ENCODE results near the gene LRMDA. TPM values are rescaled to one million over a fixed set of nuclear protein-coding genes. Genes with fewer than 3 reads are reported as not detected.
A peak's percentile ranks its signal among the peaks of the same experiment; 100 is the strongest.

The LRMDA gene
- total RNA-seq, 1 experiment from 2014 or later = not detected

- Histone ChIP-seq H3K36me3 (ENCODE audit: insufficient read depth, low read length, poor library complexity, severe bottlenecking) (no peaks in the 10 kb centered on the region), H3K9me3 (ENCODE audit: low read depth, low read length, poor library complexity, severe bottlenecking) (no peaks in the 10 kb centered on the region), H3K27ac (ENCODE audit: low read depth, low read length, poor library complexity, severe bottlenecking) (no peak overlapping the region), H3K27me3 (replicated peaks; ENCODE audit: insufficient read depth, low read depth, low read length, poor library complexity) (peaks cover 22% of the 10 kb centered on the region), H3K4me1 (ENCODE audit: insufficient read depth, low read length, poor library complexity, severe bottlenecking) (peaks cover 18% of the 10 kb centered on the region), H3K4me3 (ENCODE audit: low read depth, low read length, poor library complexity, severe bottlenecking) (no peak overlapping the region)
- TF ChIP-seq EZH2 (IDR thresholded peaks at IDR 0.05; ENCODE audit: borderline replicate concordance, low read depth, low read length, poor library complexity, severe bottlenecking) = no peak
- TF ChIP-seq, protein P1, sequence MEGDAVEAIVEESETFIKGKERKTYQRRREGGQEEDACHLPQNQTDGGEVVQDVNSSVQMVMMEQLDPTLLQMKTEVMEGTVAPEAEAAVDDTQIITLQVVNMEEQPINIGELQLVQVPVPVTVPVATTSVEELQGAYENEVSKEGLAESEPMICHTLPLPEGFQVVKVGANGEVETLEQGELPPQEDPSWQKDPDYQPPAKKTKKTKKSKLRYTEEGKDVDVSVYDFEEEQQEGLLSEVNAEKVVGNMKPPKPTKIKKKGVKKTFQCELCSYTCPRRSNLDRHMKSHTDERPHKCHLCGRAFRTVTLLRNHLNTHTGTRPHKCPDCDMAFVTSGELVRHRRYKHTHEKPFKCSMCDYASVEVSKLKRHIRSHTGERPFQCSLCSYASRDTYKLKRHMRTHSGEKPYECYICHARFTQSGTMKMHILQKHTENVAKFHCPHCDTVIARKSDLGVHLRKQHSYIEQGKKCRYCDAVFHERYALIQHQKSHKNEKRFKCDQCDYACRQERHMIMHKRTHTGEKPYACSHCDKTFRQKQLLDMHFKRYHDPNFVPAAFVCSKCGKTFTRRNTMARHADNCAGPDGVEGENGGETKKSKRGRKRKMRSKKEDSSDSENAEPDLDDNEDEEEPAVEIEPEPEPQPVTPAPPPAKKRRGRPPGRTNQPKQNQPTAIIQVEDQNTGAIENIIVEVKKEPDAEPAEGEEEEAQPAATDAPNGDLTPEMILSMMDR (conservative IDR thresholded peaks at IDR 0.05; ENCODE audit: low read depth, low read length) = no peak
- CTCF ChIA-PET = no interaction called here
- no TSS peak for BruUV-seq (replicated peaks)
- intact Hi-C loops (cut with micrococcal nuclease; ENCODE audit: unreplicated experiment) = loop anchor here (10.0 kb wide), 1 partner anchor 805 kb away; no protein-coding TSS in a partner anchor
- DNase-seq (ENCODE audit: low spot score) = peak; percentile 35
- POLR2A ChIA-PET (ENCODE audit: low non-redundant PET) = no interaction called here
Observed at GRCh38 chr10:76309741-76310587, 878.5 kb downstream of the LRMDA start.

- Histone ChIP-seq H3K27ac (ENCODE audit: low read depth, low read length, poor library complexity, severe bottlenecking) (no peak overlapping the region), H3K27me3 (replicated peaks; ENCODE audit: insufficient read depth, low read depth, low read length, poor library complexity) (peaks cover 22% of the 10 kb centered on the region), H3K9me3 (ENCODE audit: low read depth, low read length, poor library complexity, severe bottlenecking) (no peaks in the 10 kb centered on the region), H3K4me1 (ENCODE audit: insufficient read depth, low read length, poor library complexity, severe bottlenecking) (peaks cover 18% of the 10 kb centered on the region), H3K36me3 (ENCODE audit: insufficient read depth, low read length, poor library complexity, severe bottlenecking) (no peaks in the 10 kb centered on the region), H3K4me3 (ENCODE audit: low read depth, low read length, poor library complexity, severe bottlenecking) (no peak overlapping the region)
- no peak for TF ChIP-seq EZH2 (IDR thresholded peaks at IDR 0.05; ENCODE audit: borderline replicate concordance, low read depth, low read length, poor library complexity, severe bottlenecking)
- TF ChIP-seq, protein P1 (conservative IDR thresholded peaks at IDR 0.05; ENCODE audit: low read depth, low read length) = no peak
- CTCF ChIA-PET = no interaction called here
- BruUV-seq (replicated peaks) = no TSS peak
- intact Hi-C loops (cut with micrococcal nuclease; ENCODE audit: unreplicated experiment) = no loop called here
- POLR2A ChIA-PET (ENCODE audit: low non-redundant PET) = no interaction called here
- DNase-seq (ENCODE audit: low spot score) = no peak
Observed at GRCh38 chr10:76310588-76311080, 879.2 kb downstream of the LRMDA start.

DNA sequence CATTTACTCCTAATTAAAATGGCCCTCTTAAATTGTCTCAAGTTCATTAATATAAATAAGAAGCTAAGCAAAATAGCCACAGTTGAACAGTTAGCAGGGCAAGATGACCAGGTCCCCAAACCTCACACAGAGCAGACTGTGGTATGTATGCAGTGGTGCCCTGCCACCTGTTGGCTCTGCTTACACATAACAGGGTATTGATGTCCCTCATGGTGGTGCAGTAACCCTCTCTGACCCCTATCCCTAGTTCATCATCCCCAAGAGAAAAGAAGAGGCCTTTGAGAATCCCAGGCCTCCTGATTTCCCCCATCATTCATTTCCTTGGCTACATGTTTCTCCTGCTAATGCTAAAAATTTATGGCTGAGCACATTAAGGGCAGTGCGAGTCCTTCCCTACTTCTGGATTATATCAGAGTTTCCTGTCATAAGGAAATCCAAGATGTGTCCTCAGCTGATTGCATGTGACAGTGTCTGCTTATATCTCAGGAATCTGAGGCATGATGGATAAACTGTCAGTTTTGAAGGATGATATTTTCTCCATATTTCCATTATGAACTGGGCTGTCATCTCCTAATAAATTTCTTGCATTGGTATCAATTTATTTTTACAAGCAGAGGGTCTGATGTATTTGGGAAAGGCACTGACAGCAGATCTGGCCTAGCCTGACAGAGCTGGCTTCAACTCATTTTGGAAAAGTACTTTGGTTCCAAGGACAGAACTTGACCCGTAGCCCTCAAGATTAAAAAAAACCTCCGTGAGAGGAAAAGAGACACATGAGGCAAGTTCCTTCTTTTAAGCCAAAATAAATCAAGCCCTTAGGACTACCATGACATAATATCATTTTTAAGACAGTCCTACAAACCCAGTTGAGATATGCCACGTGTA, 880.6 kb downstream of the LRMDA start:
- no peaks in the 10 kb centered on the region for H3K9me3 ChIP-seq (ENCODE audit: low read depth, low read length, poor library complexity, severe bottlenecking)
- peak; percentile 16 for DNase-seq (ENCODE audit: low spot score)
- H3K27me3 ChIP-seq (replicated peaks; ENCODE audit: insufficient read depth, low read depth, low read length, poor library complexity) = peaks cover 22% of the 10 kb centered on the region
- POLR2A ChIA-PET (ENCODE audit: low non-redundant PET) = no interaction called here
- CTCF ChIA-PET = no interaction called here
- H3K4me1 ChIP-seq (ENCODE audit: insufficient read depth, low read length, poor library complexity, severe bottlenecking) = peaks cover 18% of the 10 kb centered on the region
- intact Hi-C loops (cut with micrococcal nuclease; ENCODE audit: unreplicated experiment) = no loop called here
- no peak for TF ChIP-seq EZH2 (IDR thresholded peaks at IDR 0.05; ENCODE audit: borderline replicate concordance, low read depth, low read length, poor library complexity, severe bottlenecking)
- TF ChIP-seq, protein P1 (conservative IDR thresholded peaks at IDR 0.05; ENCODE audit: low read depth, low read length) = peak; percentile 41
- no peak overlapping the region for H3K4me3 ChIP-seq (ENCODE audit: low read depth, low read length, poor library complexity, severe bottlenecking)
- no peak overlapping the region for H3K27ac ChIP-seq (ENCODE audit: low read depth, low read length, poor library complexity, severe bottlenecking)
- BruUV-seq (replicated peaks) = no TSS peak
- no peaks in the 10 kb centered on the region for H3K36me3 ChIP-seq (ENCODE audit: insufficient read depth, low read length, poor library complexity, severe bottlenecking)
